Measurements from ENCODE around the gene NXPE2.
"Not testable (repeated sequence)": the region's sequence is repeated elsewhere in the genome, so short reads cannot be mapped to it uniquely, and the experiment has no call there.

The NXPE2 gene

DNA sequence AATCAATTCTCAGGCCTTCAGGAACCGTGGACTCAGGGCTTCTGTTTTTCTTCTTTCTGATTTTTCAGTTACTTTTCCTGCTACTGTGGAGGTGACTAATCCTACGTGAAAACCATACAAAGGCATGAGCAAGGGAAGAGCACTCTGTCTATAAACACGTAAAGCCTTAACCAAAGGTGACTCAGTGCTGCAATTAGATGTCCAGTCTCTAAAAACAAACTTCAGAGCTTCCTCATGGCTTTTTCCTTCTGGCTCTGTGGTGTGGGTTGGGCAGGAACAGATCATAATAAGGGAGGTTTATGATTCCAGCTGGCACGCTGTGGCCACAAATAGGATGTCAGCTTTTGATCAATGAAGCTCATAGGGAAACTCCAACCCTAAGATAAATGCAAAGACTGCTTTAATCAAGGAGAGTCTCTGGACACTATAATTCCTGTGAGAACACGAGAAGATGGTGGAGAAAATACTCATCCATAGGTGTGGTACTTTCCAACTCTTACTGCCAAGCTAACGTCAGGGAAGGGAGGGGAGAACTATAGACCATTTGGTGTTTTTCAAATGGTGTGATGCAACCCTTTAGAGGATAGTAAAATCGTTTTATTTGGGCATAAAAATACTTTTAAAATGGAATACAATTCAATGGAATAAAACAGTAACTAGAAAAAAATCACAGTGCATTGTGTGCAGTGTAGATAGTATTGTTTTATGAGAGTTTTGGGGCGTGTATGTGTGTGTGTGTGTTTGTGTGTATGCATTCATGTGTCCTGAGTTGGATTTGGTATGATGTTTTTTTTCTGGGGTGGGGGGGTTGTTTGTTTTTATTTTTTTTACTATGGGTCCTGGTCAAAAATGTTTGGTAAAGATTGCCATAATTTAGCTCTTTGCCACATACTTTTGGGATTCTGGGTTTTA lies at the start of gene NXPE2:
Gene NXPE2 (plus strand): TSS at position 403 of the 912 bp plus-strand sequence. CDS start 49 bp downstream, at position 452.
- H3K27ac ChIP-seq, result no peak within 1 kb of the TSS
- TF ChIP-seq ZFX (IDR thresholded peaks at IDR 0.05; ENCODE audit: borderline replicate concordance), result no peak
- TF ChIP-seq, protein P1, sequence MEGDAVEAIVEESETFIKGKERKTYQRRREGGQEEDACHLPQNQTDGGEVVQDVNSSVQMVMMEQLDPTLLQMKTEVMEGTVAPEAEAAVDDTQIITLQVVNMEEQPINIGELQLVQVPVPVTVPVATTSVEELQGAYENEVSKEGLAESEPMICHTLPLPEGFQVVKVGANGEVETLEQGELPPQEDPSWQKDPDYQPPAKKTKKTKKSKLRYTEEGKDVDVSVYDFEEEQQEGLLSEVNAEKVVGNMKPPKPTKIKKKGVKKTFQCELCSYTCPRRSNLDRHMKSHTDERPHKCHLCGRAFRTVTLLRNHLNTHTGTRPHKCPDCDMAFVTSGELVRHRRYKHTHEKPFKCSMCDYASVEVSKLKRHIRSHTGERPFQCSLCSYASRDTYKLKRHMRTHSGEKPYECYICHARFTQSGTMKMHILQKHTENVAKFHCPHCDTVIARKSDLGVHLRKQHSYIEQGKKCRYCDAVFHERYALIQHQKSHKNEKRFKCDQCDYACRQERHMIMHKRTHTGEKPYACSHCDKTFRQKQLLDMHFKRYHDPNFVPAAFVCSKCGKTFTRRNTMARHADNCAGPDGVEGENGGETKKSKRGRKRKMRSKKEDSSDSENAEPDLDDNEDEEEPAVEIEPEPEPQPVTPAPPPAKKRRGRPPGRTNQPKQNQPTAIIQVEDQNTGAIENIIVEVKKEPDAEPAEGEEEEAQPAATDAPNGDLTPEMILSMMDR (IDR thresholded peaks at IDR 0.05), result no peak

DNA sequence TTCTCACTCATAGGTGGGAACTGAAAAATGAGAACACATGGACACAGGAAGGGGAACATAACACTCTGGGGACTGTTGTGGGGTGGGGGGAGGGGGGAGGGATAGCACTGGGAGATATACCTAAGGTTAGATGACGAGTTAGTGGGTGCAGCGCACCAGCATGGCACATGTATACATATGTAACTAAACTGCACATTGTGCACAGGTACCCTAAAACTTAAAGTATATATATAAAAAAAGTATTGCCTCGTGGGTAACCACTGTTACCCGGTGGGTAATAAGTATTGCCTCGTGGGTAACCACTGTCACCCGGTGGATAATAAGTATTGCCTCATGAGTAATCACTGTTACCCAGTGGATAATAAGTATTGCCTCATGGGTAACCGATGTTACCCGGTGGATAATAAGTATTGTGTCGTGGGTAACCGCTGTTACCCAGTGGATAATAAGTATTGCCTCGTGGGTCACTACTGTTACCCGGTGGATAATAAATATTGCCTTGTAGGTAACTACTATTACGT lies 46.8 kb upstream of the NXPE2 start:
- not testable (repeated sequence) for H3K27ac ChIP-seq

- not testable (repeated sequence) for H3K27ac ChIP-seq
Measured at GRCh38 chr11:114639440-114639839, 38.9 kb upstream of the NXPE2 start.

GRCh38 chr11:114650661-114651060 lies 27.7 kb upstream of the NXPE2 start:
- H3K27ac ChIP-seq, result no peak overlapping the region
- TF ChIP-seq ZFX (IDR thresholded peaks at IDR 0.05; ENCODE audit: borderline replicate concordance), result no peak
- TF ChIP-seq, protein P1 (IDR thresholded peaks at IDR 0.05), result no peak

GRCh38 chr11:114651145-114651718 lies 27.1 kb upstream of the NXPE2 start:
- H3K27ac ChIP-seq, result no peak overlapping the region
- TF ChIP-seq, protein P1 (IDR thresholded peaks at IDR 0.05), result no peak
- TF ChIP-seq ZFX (IDR thresholded peaks at IDR 0.05; ENCODE audit: borderline replicate concordance), result no peak

GRCh38 chr11:114653148-114653547 lies 25.2 kb upstream of the NXPE2 start:
- H3K27ac ChIP-seq, result no peak overlapping the region
- TF ChIP-seq, protein P1 (IDR thresholded peaks at IDR 0.05), result no peak
- TF ChIP-seq ZFX (IDR thresholded peaks at IDR 0.05; ENCODE audit: borderline replicate concordance), result no peak

- H3K27ac ChIP-seq, result no peak overlapping the region
- TF ChIP-seq, protein P1 (IDR thresholded peaks at IDR 0.05), result no peak
- TF ChIP-seq ZFX (IDR thresholded peaks at IDR 0.05; ENCODE audit: borderline replicate concordance), result no peak
Measured at GRCh38 chr11:114664641-114665040, 13.7 kb upstream of the NXPE2 start.

- no peak for TF ChIP-seq ZFX (IDR thresholded peaks at IDR 0.05; ENCODE audit: borderline replicate concordance)
- no peak overlapping the region for H3K27ac ChIP-seq
Measured at GRCh38 chr11:114666760-114667159, 11.6 kb upstream of the NXPE2 start.
